GM19025 (cell line): ENCODE results near the gene MAST4.
"Not testable (repeated sequence)": the region's sequence is repeated elsewhere in the genome, so short reads cannot be mapped to it uniquely, and the experiment has no call there.

Source experiments
- ATAC-seq: cut with Tn5 transposase; IDR thresholded peaks from one replicate; pipeline ENCODE4 v1.9.1; 2021; ENCODE audit warnings: mild to moderate bottlenecking, low read depth, moderate library complexity; ENCODE audit not compliant: unreplicated experiment

Gene MAST4

DNA sequence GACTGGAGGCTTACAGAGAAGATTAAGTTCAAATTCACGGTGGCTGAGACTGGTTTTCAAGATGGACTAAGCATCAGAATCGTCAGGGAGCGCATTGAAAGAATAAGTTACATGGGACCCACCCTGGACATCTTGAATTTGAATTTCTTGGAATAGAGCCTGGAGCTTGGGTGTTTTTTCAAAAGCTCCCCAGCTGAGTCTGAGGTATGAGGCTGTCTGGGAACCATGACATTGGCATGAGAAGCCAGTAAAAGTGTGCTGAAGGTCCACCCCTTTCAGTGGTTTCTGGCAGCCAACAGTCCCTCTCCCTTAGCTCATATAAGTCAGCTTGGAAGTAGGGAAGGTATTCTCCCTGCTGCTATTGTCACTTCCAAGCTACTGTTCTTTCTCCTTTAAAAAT, 97.8 kb downstream of the MAST4 start:
- ATAC-seq, result no peak

DNA sequence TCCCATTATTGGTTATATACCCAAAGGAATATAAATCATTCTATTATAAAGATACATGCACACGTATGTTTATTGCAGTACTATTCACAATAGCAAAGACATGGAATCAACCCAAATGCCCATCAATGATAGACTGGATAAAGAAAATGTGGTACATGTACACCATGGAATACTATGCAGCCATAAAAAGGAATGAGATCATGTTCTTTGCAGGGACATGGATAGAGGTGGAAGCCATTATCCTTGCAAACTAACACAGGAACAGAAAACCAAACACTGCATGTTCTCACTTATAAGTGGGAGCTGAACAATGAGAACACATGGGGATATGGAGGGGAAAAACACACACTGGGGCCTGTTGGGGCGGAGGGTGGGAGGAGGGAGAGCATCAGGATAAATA, 99.6 kb downstream of the MAST4 start:
- not testable (repeated sequence) for ATAC-seq

DNA sequence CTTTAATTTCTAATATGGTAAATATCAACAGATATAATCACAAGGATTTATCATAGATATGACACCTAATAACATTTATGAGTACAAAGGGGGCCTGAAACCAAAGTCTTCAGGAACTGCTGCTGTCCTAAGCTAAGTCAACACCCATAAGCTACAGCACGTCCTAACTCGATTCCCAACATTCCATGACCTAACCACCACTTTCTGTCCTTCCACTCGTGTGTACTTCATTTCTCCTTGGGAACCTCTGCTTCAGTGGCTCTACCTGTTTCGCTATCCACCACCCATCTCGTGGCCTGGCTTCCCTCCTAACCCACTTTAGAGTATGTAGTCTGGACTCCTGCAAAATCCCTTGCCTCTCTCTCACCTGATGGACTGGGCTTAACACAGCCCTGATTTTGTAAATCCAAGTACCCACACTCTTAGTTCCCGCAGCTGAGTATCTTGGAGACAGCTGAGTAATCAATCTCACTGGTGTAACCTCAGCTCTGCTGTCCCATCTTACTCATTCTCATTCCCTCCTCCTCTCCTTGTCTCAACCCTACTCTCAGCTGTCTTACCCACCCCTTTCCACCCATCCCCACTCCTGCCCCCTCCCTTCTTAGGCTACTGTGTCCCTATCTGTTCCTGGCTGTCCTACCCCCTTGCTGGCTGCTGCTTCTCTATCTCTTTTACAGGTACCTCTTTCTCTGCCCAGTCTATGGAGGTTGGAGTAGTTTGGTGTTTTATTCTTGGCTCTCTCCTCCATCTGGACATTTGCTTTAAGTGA, 101.8 kb downstream of the MAST4 start:
- ATAC-seq, result no peak

DNA sequence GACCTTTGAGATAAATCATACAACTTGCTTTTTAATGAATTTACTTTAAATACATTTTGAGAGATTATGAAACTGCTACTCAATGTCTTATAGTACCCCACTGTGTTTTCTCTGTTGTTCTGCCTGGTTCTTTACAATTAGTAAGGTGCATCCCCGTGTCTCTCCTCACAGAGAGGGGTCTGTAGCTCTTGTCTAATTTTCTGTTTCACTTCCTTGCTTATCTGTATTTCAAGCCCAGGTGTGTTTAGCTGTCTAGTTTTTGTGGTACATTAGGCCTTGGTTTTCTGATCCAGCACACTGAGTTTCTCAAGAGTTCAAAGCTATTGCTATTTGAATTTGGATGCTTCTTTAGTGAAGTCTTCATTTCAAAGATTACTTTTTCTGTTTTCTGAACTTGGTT, 105.1 kb downstream of the MAST4 start:
- ATAC-seq, result peak; percentile 71

DNA sequence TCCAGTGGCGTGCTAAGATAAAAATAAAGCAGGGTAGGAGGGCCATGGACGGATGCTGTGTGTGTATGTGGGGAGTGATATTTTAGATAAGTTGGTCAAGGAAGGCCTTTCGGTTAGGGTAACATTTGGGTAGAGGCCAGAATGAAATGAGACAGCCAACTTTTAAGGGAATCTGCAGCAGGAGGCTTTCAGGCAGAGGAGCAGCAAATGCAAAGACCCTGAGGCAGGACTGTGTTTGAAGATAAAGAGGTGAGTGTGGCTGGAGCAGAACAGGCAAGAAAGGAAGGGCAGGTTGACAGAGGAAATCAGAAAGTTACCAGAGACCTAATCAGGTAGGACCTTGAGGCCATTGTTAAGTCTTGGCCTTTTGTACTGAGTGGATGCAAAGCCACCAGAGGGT, 106.2 kb downstream of the MAST4 start:
- ATAC-seq, result no peak

DNA sequence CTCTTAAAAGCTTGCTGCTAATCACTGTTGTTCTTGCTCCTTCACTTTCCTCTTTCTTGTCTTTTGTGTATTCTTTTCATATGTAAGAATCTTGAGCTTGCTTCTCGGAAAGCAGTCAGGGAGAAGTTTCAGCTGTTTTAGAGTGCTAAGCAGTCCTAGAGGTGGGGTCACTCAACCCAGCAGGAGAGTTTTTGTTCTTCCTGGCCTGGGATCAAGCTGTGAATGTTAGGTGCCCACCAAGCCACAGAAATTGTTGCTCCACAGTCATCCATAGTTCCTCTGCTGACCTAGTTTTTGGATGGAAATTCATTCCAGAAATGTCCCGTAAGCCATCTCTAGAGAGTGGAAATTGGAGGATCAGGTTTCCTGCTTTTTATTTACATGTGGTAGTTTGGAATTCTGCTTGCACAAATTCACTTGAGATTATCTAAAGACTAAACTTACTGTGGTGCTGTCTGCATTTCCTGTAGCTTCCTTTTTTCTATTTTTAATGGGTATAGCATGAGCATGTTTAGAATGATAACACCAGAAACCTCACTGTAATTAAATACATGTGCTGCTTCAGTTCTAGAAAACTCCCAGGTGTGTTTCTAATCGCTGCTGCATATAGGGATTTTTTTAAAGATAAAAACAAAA, 108.7 kb downstream of the MAST4 start:
- ATAC-seq, result no peak

DNA sequence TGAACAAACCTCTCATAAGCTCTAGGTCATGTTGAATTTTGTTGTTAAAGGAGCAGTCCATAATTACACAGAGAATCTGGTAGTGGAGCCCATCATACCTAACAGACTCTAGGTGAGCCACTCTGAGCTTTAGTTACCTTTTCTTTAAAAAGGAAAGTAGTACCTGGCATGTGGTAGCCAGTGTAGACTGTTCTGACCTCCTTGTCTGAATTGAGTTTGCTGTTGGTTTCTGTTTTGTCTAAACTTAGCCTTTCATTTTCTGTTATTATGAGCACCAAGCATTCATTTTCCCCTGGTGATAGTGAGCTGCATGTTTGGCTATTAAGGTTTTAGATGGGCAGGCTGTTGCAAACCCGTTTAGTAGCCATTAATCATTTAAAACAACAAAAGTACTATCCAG, 112.2 kb downstream of the MAST4 start:
- peak; percentile 57 for ATAC-seq

DNA sequence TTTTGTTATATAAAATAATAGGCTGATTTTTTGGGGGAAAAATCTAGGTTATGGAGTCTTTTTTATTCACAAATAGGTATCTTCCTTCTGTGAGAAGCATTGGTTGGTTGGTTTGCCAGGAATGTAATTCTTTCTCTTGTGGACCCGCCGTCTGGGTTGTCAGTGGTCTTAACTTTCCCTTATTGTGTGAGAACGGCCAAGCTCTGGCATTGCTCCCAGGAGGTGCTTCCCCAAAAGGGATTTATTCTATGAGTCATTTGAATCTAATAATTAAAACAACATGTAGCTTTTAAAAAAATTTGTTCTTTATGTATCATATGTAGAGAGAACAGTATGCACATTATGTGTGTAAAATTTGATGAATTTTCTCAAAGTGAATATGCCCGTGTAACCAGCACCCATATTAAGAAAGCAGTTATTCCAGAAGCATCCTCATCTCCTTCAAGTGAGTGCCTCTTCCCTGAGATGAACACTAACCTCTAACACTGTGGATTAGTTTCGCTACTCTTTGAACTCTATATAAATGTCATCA, 114.4 kb downstream of the MAST4 start:
- no peak for ATAC-seq

DNA sequence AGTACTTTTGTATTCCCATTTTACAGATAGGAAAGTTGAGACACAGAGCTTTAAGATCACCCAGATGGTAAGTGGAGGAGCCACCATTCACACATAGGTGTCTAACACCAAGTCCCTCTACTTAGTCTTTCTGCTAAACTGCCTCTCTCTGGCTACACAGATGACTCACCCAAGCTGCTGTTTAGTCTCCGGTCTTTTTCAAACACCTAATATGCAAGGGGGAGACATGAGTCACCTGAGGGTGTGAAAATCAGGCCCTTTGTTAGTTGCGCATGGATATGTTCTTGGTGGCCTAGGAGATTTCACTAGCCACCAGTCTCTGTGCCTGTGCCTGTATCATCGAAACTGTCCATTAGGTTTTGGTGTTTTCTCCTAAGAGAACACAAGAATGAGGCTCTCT, 117.8 kb downstream of the MAST4 start:
- peak; percentile 77 for ATAC-seq

DNA sequence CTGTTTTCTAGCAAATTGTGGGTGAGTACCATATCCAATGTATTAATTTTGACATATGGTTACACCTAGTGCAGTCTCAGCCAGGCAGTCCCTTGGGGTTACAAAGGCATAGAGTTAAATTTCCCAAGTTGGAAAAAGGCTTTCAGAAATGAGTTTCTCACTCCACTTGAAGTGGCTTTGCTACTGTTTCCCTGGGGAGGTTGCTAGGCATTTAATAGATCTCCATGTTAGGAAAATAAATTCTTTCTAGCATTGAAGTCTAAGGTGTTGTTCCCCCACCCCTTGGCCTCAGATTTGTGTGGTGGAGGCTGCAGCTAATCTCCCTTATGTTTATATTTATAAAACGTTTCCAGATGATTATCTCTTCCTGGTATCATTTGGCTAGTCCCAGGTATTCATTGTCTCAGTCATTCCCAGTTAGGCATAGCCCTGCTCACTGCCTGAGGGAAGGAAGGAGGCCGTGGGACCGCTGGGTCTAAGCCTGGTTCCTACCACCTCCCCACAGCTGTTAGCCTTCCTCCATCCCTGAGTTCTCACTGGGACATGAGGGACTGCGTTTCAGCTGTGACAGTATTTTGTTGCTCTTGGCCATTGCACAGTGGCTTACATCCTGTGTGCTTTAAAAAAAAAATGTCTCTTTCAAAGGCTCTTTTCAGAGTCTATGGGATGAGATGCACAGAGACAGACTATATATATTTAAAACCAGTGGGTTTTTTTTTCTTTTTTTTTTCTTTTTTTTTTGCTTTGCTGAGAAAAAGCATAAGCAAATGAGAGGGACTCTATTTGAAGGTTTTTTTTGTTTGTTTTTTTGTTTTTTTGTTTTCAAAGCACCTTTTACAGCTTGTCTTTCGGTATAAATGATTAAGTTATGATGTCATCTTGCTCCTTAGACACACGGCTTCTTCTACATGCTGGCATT, 121.5 kb downstream of the MAST4 start:
- ATAC-seq, result no peak

DNA sequence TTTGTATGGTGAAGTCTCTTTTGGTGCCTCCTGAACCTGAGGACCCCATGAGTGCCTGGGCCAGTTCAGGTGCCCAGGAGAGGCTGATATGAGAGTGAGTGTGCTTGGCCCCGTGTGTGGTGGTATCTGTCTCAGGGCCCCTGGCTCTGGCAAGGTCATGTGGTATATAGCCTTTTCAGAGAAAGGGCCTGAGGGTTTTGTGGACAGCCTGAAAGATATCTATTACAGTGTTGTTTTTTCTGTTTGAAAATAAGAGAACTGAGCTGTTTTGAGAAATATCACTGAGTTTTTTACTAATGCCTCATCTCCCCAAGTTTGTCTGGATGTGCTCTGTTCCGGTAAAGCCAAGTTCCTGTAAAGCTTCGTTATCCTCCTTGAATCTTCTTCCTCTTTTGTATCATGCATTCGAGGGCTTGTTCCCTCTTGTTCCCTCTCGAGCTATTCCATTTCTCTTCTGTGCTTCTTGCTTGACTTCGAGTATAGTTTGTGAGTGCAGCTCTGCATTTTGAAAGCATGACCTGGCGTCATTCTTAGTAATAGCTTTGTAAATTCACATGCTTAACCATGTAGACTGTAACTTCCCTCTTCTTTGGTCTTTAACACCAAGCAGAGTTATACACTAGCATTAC, 122.3 kb downstream of the MAST4 start:
- ATAC-seq, result no peak

DNA sequence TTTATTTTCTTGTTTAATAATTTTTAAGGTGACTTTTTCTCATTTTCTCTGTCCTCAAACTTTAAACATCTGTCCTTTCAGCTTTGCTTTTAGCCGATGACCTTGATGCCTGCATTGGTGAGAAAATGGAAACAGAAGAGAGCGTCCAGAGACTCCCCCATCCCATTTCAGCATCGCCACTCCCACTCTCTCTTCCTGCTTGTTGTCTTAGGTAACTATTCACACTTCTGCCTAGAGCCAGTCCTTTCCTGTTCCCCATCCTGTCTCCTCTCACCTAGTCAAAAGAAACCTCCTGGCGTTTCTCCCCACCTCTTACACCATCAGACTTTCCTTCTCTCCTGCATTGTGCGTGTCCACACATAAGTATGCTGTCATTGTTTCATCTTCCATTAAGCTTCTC, 124.6 kb downstream of the MAST4 start:
- ATAC-seq, result no peak

DNA sequence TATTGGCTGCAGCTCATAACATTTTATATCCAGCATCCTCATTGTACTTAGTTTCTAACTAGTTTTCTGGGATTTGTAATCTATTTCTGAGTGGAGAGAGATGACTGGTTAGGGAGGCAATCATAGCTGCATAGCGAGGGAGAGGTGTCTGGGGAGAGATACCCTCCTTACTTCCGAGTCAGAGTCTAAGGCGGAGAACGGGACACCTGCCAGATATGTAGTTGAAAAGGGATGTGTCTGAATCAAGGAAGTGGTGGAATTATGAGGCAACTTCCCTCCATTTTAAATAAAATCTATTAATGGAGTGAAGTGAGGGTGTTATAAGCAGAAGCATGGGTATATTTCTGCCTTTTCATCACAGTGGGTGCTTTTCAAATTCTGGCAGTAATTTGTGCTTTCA, 126.5 kb downstream of the MAST4 start:
- no peak for ATAC-seq

DNA sequence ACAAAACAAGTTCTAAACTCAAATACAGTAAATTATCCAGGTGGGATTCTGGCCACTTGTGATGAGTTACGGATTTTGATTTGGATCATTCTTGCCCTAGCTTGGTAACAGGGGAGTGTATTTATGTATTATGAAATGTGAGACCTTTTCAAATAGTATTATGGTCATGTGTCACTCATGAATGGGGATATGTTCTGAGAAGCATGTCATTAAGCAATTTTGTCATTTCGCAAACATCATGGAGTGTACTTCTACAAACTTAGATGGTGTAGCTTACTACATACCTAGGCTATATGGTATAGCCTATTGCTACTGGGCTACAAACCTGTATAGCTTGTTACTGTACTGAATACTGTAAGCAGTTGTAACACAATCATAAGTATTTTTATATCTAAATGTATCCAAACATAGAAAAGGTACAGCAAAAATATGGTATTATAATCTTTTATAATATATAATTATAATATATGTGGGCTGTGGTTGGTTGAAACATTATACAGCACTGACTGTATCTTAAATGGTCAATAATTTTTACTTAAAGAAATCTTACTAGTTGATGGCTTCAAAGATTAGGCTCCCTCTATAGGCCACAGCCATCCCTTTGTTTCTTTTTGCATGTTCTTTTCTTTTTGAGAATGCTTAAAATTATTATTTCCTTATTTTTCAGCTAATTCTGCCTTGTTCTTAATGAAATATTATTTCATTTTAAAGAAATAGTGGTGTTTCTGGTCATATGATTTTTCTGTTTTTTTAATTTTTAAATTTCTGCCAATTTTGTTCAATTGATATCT, 128.4 kb downstream of the MAST4 start:
- ATAC-seq, result no peak

DNA sequence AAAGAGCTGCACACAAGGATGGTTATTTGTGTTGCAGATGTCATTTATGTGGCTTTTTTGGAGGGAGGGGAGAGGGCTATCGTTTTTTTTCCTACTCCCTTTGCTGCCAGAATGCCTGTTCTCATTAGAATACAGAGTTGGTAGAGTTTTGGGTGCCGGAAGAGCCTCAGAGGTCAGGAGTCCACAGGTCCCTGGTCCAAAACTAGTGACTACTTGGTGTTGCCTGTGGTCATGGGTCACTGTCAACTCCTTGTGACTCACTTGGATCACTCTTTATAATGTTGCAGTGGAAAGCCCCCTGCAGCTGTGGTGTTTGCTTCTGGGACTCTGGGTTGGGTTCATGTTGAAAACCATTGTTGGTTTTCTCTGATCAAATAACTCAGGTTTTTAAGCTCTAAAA, 131.4 kb downstream of the MAST4 start:
- no peak for ATAC-seq

DNA sequence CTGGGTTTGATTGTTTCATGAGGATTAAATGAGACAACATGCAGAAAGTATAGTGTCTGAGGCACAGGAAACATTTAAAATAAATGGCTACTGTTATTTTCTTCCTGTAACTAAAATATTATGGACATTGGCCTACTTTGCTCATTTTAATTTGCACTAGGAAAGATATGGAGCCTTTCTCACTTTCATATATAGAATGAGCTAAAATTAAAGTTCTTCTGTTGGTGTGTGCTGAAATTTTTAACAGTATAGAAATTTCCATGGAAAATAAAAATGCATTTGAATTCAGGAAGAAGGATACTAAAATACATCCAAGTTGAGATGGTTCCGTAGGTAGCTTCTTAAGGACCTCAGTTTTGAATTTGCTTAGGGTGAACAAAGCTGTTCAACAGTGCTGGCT, 131.9 kb downstream of the MAST4 start:
- no peak for ATAC-seq

DNA sequence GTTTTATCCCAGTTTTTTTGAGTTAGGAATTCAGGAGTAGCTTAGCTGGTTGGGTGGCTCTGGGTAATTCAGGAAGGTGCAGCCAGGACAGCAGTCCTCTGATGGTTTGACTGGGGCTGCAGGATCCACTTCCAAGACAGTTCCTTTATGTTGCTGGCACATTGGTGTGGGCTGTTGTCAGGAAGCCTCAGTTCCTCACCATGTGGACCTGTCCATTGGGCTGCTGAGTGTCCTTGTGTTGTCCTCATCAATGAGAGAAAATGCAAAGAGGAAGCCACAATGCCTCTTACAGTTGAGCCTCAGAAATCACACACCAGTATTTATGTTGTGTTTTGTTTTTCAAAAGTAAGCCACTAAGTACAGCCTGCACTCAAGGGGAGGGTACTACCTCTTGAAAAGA, 140.9 kb downstream of the MAST4 start:
- ATAC-seq, result no peak

DNA sequence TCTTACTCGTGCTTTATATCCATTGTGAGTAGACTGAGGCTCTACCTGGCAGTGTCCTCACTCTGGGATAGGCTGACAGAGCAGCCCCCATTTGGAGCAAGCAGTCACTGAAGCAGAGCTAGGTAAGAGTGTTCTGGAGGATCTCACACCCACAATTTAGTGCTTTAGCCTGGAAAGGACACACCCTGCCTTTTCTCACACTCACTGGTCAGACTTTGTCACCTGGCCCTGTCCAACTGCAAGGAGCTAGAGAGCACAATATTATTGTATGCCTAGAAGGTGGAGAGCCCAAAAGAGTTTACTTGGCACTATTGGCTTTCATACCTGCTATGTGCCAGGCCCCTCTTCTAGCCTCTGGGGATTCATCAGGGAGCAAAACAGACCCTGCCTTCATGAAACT, 141.9 kb downstream of the MAST4 start:
- no peak for ATAC-seq

DNA sequence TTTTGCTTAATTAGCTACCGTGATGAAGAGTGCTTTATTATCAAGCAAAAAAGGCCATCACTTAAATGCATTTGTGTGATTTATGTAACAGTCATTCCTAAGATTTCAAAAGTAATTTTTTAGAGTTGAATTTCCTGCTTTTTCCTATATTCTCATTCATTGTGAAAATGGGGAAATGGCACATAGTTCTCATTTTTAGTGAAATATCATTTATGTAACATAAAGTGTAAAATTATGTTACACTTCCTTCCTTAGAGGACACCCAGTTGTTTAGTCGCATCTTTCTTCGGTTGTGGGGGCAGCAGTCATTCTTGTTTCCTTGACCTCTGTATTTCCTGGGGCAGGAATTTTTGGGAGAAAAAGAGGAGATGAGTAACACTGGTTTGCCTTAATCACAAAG, 142.8 kb downstream of the MAST4 start:
- no peak for ATAC-seq

DNA sequence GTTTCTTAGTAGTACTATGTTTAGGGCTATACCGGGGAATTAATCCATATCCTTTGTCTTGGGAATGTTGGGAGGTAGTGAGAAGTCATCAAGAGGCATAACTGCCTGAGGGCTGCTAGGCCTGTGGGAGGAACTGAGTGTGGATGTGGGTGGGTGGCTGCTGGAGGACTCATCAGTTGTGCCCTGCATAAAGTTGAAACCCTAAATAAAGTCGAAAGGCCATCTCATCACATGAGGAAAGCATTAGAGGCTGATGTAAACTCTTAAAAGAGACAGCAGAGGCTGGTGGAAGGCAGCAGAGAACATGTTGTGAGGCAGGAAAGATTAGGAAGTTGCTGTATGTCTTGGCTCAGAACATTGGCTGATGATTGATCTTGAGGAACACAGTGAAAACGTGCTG, 143.8 kb downstream of the MAST4 start:
- no peak for ATAC-seq
